SK-N-SH treated with all-trans-retinoic acid at 6 μM for 48 hours (cell line): ENCODE measurements around the gene CD59.

Experiments
- GLIS3 ChIP-seq: fragments of 250-450 bp; sonication (Bioruptor Pico); IDR thresholded peaks from 2 replicates; pipeline ENCODE4 v1.5.0; 2020; ENCODE audit warnings: mild to moderate bottlenecking, moderate library complexity
- ISL1 ChIP-seq: fragments of 250-450 bp; sonication (Bioruptor Pico); IDR thresholded peaks from 2 replicates; pipeline ENCODE4 v2.1.2; 2022; ENCODE audit warnings: mild to moderate bottlenecking, moderate library complexity
- OSR1 ChIP-seq: fragments of 250-450 bp; sonication (Bioruptor Pico); IDR thresholded peaks from 2 replicates; pipeline ENCODE4 v1.8.0; 2022; ENCODE audit warnings: moderate library complexity, mild to moderate bottlenecking, inconsistent platforms
- PPARA ChIP-seq: fragments of 250-450 bp; sonication (Bioruptor Pico); IDR thresholded peaks from 2 replicates; pipeline ENCODE4 v1.5.0; 2020; ENCODE audit warnings: mild to moderate bottlenecking, borderline replicate concordance
- RARB ChIP-seq: fragments of 250-450 bp; sonication (Bioruptor Pico); IDR thresholded peaks from 2 replicates; pipeline ENCODE4 v1.8.0; 2021; ENCODE audit warnings: mild to moderate bottlenecking, moderate library complexity
- SNAI2 ChIP-seq: fragments of 250-450 bp; sonication (Bioruptor Pico); IDR thresholded peaks from 2 replicates; pipeline ENCODE4 v1.5.0; 2020; ENCODE audit warnings: mild to moderate bottlenecking, moderate library complexity
- TOX ChIP-seq: fragments of 250-450 bp; sonication (Bioruptor Pico); IDR thresholded peaks from 2 replicates; pipeline ENCODE4 v1.8.0; 2021; ENCODE audit warnings: mild to moderate bottlenecking, moderate library complexity, borderline replicate concordance
- ZC3H10 ChIP-seq: fragments of 250-450 bp; sonication (Bioruptor Pico); IDR thresholded peaks from 2 replicates; pipeline ENCODE4 v1.5.1; 2021; ENCODE audit warnings: mild to moderate bottlenecking, moderate library complexity
- ZFP3 ChIP-seq: fragments of 250-450 bp; sonication (Bioruptor Pico); IDR thresholded peaks from 2 replicates; pipeline ENCODE4 v1.5.0; 2020; ENCODE audit warnings: mild to moderate bottlenecking, moderate library complexity
- ZFP30 ChIP-seq: fragments of 450-650 bp; formaldehyde crosslinking; IDR thresholded peaks from 2 replicates; pipeline ENCODE4 v1.5.0; 2022; ENCODE audit warnings: mild to moderate bottlenecking, moderate library complexity
- ZNF565 ChIP-seq: fragments of 450-650 bp; formaldehyde crosslinking; conservative IDR thresholded peaks from 2 replicates; pipeline ENCODE4 v1.5.0; 2020; ENCODE audit warnings: low read depth, mild to moderate bottlenecking, moderate library complexity
- ZNF8 ChIP-seq: fragments of 450-650 bp; formaldehyde crosslinking; IDR thresholded peaks from 2 replicates; pipeline ENCODE4 v1.5.0; 2020; ENCODE audit warnings: mild to moderate bottlenecking, moderate library complexity
- TF ChIP-seq, protein P1 (sequence below): fragments of 250-450 bp; sonication (Bioruptor Pico); IDR thresholded peaks from 2 replicates; pipeline ENCODE4 v1.8.0; 2020; ENCODE audit warnings: mild to moderate bottlenecking, moderate library complexity, borderline replicate concordance

DNA sequence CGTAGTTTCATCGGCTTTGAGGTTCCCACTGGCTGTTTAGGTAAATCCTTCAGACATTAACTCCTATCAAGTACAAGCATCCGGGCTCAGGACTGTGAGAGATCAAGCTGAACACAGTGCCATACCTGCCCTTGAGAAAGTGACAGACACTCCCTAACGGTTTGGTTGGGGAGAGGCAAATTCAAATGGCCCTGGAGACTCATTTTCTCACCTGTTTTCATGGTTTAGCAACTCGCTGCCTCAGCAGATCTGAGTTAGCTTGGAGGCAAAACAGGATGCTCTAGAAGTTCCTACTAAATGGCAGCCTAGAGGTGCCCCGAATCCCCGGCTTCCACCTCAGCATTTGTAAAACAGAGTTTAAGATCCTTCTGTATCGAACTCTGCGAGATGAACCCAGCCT is 41.7 kb upstream of the CD59 start:
- TF ChIP-seq, protein P1, sequence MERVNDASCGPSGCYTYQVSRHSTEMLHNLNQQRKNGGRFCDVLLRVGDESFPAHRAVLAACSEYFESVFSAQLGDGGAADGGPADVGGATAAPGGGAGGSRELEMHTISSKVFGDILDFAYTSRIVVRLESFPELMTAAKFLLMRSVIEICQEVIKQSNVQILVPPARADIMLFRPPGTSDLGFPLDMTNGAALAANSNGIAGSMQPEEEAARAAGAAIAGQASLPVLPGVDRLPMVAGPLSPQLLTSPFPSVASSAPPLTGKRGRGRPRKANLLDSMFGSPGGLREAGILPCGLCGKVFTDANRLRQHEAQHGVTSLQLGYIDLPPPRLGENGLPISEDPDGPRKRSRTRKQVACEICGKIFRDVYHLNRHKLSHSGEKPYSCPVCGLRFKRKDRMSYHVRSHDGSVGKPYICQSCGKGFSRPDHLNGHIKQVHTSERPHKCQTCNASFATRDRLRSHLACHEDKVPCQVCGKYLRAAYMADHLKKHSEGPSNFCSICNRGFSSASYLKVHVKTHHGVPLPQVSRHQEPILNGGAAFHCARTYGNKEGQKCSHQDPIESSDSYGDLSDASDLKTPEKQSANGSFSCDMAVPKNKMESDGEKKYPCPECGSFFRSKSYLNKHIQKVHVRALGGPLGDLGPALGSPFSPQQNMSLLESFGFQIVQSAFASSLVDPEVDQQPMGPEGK (CRISPR knock-in tag), result no peak
- TF ChIP-seq GLIS3 (no peak), RARB (CRISPR knock-in tag) (no peak), ZFP3 (CRISPR knock-in tag) (no peak), ZNF565 (CRISPR knock-in tag) (no peak), OSR1 (CRISPR knock-in tag) (no peak), ISL1 (CRISPR knock-in tag) (no peak), PPARA (CRISPR knock-in tag) (no peak), TOX (CRISPR knock-in tag) (no peak), SNAI2 (CRISPR knock-in tag) (no peak), ZFP30 (CRISPR knock-in tag) (no peak), ZC3H10 (CRISPR knock-in tag) (no peak), ZNF8 (CRISPR knock-in tag) (no peak)
